HCT116 (cell line): ENCODE data around the gene FAM204A. TPM values are rescaled to one million over a fixed set of nuclear protein-coding genes. Genes with fewer than 3 reads are reported as not detected.

Experiments used
- ATAC-seq: fragments of 200-7000 bp; cut with Tn5 transposase; 2 replicates; pipeline ENCODE4 v1.9.1; 2020; ENCODE audit warnings: mild to moderate bottlenecking, moderate library complexity
- BruUV-seq: library from RNA; stranded (reverse); fragments of 400-500 nt; replicated peaks from 2 replicates; lab custom pipeline; 2021; lab: Mats Ljungman, UMichigan
- CTCF ChIA-PET: fragments of 300-600 bp; sonication (Branson Sonifier 250); formaldehyde crosslinking; loops from one replicate; lab custom pipeline; 2021; ENCODE audit warnings: antibody characterized with exemption; lab: Charles Lee
- POLR2A ChIA-PET: fragments of 300-600, 350-600 bp; sonication (Branson Sonifier 250); formaldehyde crosslinking; loops from one replicate; lab custom pipeline; 2021; ENCODE audit warnings: antibody characterized with exemption; lab: Charles Lee
- RAD21 ChIA-PET, 2 experiments: fragments of 300-600 bp; sonication (Branson Sonifier 250); formaldehyde crosslinking; loops; one replicate each; lab custom pipeline; 2023; ENCODE audit warnings: low total read pairs in 2 of 2; ENCODE audit not compliant: uncharacterized antibody in 2 of 2, unreplicated experiment in 2 of 2, low non-redundant PET in 1 of 2; lab: Charles Lee
- DNase-seq: peaks from one replicate; pipeline ENCODE4 v3.0.0-alpha.2; 2010; ENCODE audit warnings: low read depth, low spot score
- H2AFZ ChIP-seq: fragments of 200-600 bp; shearing (Covaris generic), sonication (generic); 2 replicates; pipeline ENCODE4 v1.6.1; 2017; ENCODE audit warnings: low read depth, mixed run types, mixed read lengths, antibody characterized with exemption, low read length; ENCODE audit not compliant: poor library complexity, severe bottlenecking
- H3K27ac ChIP-seq: 2 replicates; pipeline ENCODE4 v1.5.1; 2012; ENCODE audit warnings: low read depth, low read length
- H3K27me3 ChIP-seq: fragments of 200-600 bp; sonication (generic); 2 replicates; pipeline ENCODE4 v1.6.1; 2016; ENCODE audit warnings: mixed run types, low read length, mixed read lengths; ENCODE audit not compliant: insufficient read depth
- H3K36me3 ChIP-seq, 2 experiments: fragments of 200-500 bp in 1 of 2; fragments of 200-600 bp in 1 of 2; sonication (Bioruptor generic) in 1 of 2; sonication (generic) in 1 of 2; 2 replicates each; pipeline versions ENCODE4 v1.5.1 to v1.6.1; 2014 to 2016; ENCODE audit warnings: low read length in 2 of 2, inconsistent platforms in 1 of 2, mixed read lengths in 1 of 2, mixed run types in 1 of 2; ENCODE audit not compliant: insufficient read depth in 2 of 2, control insufficient read depth in 1 of 2
- H3K4me1 ChIP-seq, 2 experiments: fragments of 200-600 bp in 1 of 2; sonication (generic) in 1 of 2; 2 replicates each; pipeline versions ENCODE4 v1.5.1 to v1.6.1; 2012 to 2017; ENCODE audit warnings: low read length in 2 of 2, inconsistent platforms in 1 of 2, mild to moderate bottlenecking in 1 of 2, mixed read lengths in 1 of 2, mixed run types in 1 of 2, moderate library complexity in 1 of 2; ENCODE audit not compliant: insufficient read depth in 2 of 2, control insufficient read depth in 1 of 2
- H3K4me2 ChIP-seq: fragments of 200-600 bp; sonication (generic); 2 replicates; pipeline ENCODE4 v1.6.1; 2017; ENCODE audit warnings: mixed run types, low read length, mixed read lengths
- H3K4me3 ChIP-seq, 2 experiments: fragments of 200-600 bp in 1 of 2; sonication (generic) in 1 of 2; replicated peaks in 1 of 2; 2 replicates each; pipeline ENCODE4 v1.5.1; 2011 to 2016; ENCODE audit warnings: low read length in 2 of 2, control low read depth in 1 of 2, low read depth in 1 of 2, mild to moderate bottlenecking in 1 of 2, mixed read lengths in 1 of 2, mixed run types in 1 of 2
- H3K79me2 ChIP-seq: fragments of 200-600 bp; sonication (generic); 2 replicates; pipeline ENCODE4 v1.6.1; 2017; ENCODE audit warnings: mild to moderate bottlenecking, mixed run types, low read length, moderate library complexity, mixed read lengths; ENCODE audit not compliant: insufficient read depth
- H3K9ac ChIP-seq: fragments of 200-600 bp; sonication (generic); 2 replicates; pipeline ENCODE4 v1.6.1; 2016; ENCODE audit warnings: low read length, mixed read lengths
- H3K9me2 ChIP-seq: fragments of 200-600 bp; sonication (generic), shearing (Covaris generic); 2 replicates; pipeline ENCODE4 v1.6.1; 2017; ENCODE audit warnings: mixed run types, mild to moderate bottlenecking, moderate library complexity; ENCODE audit not compliant: insufficient read depth
- H3K9me3 ChIP-seq, 2 experiments: fragments of 200-500 bp in 1 of 2; fragments of 200-600 bp in 1 of 2; sonication (Bioruptor generic) in 1 of 2; sonication (generic) in 1 of 2; 2 replicates each; pipeline ENCODE4 v1.6.1; 2014 to 2017; ENCODE audit warnings: low read length in 2 of 2, mixed read lengths in 2 of 2, inconsistent platforms in 1 of 2, low read depth in 1 of 2, mild to moderate bottlenecking in 1 of 2, mixed run types in 1 of 2, moderate library complexity in 1 of 2; ENCODE audit not compliant: control insufficient read depth in 1 of 2, insufficient read depth in 1 of 2
- H4K20me1 ChIP-seq: fragments of 200-600 bp; sonication (generic), shearing (Covaris generic); 2 replicates; pipeline ENCODE4 v1.6.1; 2017; ENCODE audit warnings: mixed run types, mild to moderate bottlenecking, moderate library complexity; ENCODE audit not compliant: insufficient read depth
- CBX3 ChIP-seq: IDR thresholded peaks from 2 replicates; pipeline ENCODE4 v1.6.1; 2012; ENCODE audit warnings: low read depth
- CEBPB ChIP-seq: IDR thresholded peaks from 2 replicates; pipeline ENCODE4 v1.6.1; 2012; ENCODE audit warnings: low read depth
- ELF1 ChIP-seq: IDR thresholded peaks from 2 replicates; pipeline ENCODE4 v1.6.1; 2012; ENCODE audit warnings: low read depth, borderline replicate concordance
- EZH2 ChIP-seq: fragments of 200-600 bp; sonication (generic); IDR thresholded peaks from 2 replicates; pipeline ENCODE4 v1.6.1; 2017; ENCODE audit warnings: antibody characterized with exemption, mixed run types
- EZH2phosphoT487 ChIP-seq: fragments of 200-600 bp; IDR thresholded peaks from 2 replicates; pipeline ENCODE4 v1.6.1; 2018; ENCODE audit warnings: antibody characterized with exemption, borderline replicate concordance
- FOSL1 ChIP-seq: IDR thresholded peaks from 2 replicates; pipeline ENCODE4 v1.6.1; 2012; ENCODE audit warnings: low read depth
- JUND ChIP-seq: IDR thresholded peaks from 2 replicates; pipeline ENCODE4 v1.6.1; 2012
- MAX ChIP-seq: IDR thresholded peaks from 2 replicates; pipeline ENCODE4 v1.6.1; 2012
- POLR2A ChIP-seq: IDR thresholded peaks from 2 replicates; pipeline ENCODE4 v1.7.0; 2011; ENCODE audit warnings: borderline replicate concordance; ENCODE audit not compliant: insufficient read depth, insufficient read length; ENCODE audit errors: extremely low read depth
- POLR2AphosphoS5 ChIP-seq: IDR thresholded peaks from 2 replicates; pipeline ENCODE4 v1.6.1; 2011; ENCODE audit warnings: mild to moderate bottlenecking, low read depth, low read length, moderate library complexity
- RAD21 ChIP-seq: IDR thresholded peaks from 2 replicates; pipeline ENCODE4 v1.6.1; 2012; ENCODE audit warnings: low read depth, mild to moderate bottlenecking
- REST ChIP-seq: IDR thresholded peaks from 2 replicates; pipeline ENCODE4 v1.6.1; 2012; ENCODE audit warnings: low read depth
- SIN3A ChIP-seq: IDR thresholded peaks from 2 replicates; pipeline ENCODE4 v1.6.1; 2012; ENCODE audit warnings: low read depth
- SP1 ChIP-seq: IDR thresholded peaks from 2 replicates; pipeline ENCODE4 v1.6.1; 2012; ENCODE audit warnings: low read depth
- SRF ChIP-seq: IDR thresholded peaks from 2 replicates; pipeline ENCODE4 v1.6.1; 2012; ENCODE audit warnings: low read depth
- TCF7L2 ChIP-seq: IDR thresholded peaks from 2 replicates; pipeline ENCODE4 v1.7.0; 2011; ENCODE audit warnings: borderline replicate concordance, inconsistent platforms; ENCODE audit not compliant: insufficient read depth, insufficient read length; ENCODE audit errors: extremely low read depth
- YY1 ChIP-seq: IDR thresholded peaks from 2 replicates; pipeline ENCODE4 v1.6.1; 2011; ENCODE audit warnings: low read length, low read depth, moderate library complexity, mild to moderate bottlenecking; ENCODE audit not compliant: insufficient replicate concordance; ENCODE audit errors: extremely low read depth
- ZFX ChIP-seq: fragments of 450-650 bp; IDR thresholded peaks from 2 replicates; pipeline ENCODE4 v1.6.1; 2017
- intact Hi-C: fragments of 100-400 bp; cut with micrococcal nuclease; formaldehyde crosslinking; loops from 2 replicates; pipeline ENCODE4 v1.10.0; 2022
- total RNA-seq: library from RNA; stranded (reverse); gene quantifications from one replicate; pipeline ENCODE4 v1.2.1, GENCODE V29; 2021; ENCODE audit not compliant: unreplicated experiment
- TF ChIP-seq, protein P1 (sequence below): IDR thresholded peaks from 2 replicates; pipeline ENCODE4 v1.6.1; 2012

FAM204A gene
- total RNA-seq, 1 experiment from 2014 or later, result 79.5 TPM

DNA sequence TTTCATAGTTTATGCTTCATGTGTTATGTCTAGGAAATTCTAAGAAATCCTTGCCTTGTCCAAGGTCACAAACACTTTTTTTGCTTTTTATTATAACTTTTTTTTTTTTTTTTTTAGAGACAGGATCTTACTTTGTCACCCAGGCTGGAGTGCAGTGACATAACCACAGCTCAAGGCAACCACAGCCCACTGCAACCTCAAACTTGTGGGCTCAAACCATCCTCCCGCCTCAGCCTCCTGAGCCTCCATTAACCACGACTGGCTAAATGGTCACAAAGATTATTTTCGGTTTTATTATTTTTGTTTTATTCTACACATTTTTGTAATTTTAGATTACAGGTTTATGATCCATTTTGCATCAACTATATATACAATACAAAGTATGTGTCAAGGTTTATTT lies 7.1 kb upstream of the FAM204A start:
- H3K36me3 ChIP-seq, result no peaks in the 10 kb centered on the region
- no peaks in the 10 kb centered on the region for H3K9me3 ChIP-seq
- intact Hi-C loops, result no loop called here
- no peak overlapping the region for H3K27ac ChIP-seq
- DNase-seq, result no peak
- H3K4me3 ChIP-seq, result no peak overlapping the region
- no peaks in the 10 kb centered on the region for H3K9me2 ChIP-seq
- ChIA-PET CTCF (no interaction called here), POLR2A (no interaction called here), RAD21 (no interaction called here)
- no peak overlapping the region for H3K9ac ChIP-seq
- no peak for ATAC-seq
- H3K4me1 ChIP-seq, result no peaks in the 10 kb centered on the region
- peaks cover 6% of the 10 kb centered on the region for H3K27me3 ChIP-seq
- H3K79me2 ChIP-seq, result no peaks in the 10 kb centered on the region
- BruUV-seq, result no TSS peak
- TF ChIP-seq EZH2 (no peak), ELF1 (no peak), POLR2AphosphoS5 (no peak), ZFX (no peak), FOSL1 (no peak), EZH2phosphoT487 (no peak), MAX (no peak), TCF7L2 (no peak), SIN3A (no peak), POLR2A (no peak), SP1 (no peak), REST (no peak), SRF (no peak), JUND (no peak), CBX3 (no peak), RAD21 (no peak), YY1 (no peak), CEBPB (no peak)
- TF ChIP-seq, protein P1, sequence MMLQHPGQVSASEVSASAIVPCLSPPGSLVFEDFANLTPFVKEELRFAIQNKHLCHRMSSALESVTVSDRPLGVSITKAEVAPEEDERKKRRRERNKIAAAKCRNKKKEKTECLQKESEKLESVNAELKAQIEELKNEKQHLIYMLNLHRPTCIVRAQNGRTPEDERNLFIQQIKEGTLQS, result no peak
- no peak overlapping the region for H3K4me2 ChIP-seq
- no peaks in the 10 kb centered on the region for H4K20me1 ChIP-seq
- H2AFZ ChIP-seq, result no peak overlapping the region
